Measurements from ENCODE around the gene SLC23A3.
"Not testable (repeated sequence)": the region's sequence is repeated elsewhere in the genome, so short reads cannot be mapped to it uniquely, and the experiment has no call there.

DNA sequence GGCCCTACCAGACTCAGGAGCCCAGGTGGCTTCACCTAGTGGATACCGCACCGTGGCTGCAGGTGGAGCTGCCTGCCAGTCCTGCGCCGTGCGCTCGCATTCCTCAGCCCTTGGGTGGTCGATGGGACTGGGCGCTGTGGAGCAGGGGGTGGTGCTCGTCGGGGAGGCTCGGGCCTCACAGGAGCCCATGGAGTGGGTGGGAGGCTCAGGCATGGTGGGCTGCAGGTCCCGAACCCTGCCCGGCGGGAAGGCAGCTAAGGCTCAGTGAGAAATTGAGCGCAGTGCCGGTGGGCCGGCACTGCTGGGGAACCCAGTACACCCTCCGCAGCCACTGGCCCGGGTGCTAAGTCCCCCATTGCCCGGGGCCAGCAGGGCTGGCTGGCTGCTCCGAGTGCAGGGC lies 31.5 kb upstream of the SLC23A3 start:
- TF ChIP-seq, protein P1, sequence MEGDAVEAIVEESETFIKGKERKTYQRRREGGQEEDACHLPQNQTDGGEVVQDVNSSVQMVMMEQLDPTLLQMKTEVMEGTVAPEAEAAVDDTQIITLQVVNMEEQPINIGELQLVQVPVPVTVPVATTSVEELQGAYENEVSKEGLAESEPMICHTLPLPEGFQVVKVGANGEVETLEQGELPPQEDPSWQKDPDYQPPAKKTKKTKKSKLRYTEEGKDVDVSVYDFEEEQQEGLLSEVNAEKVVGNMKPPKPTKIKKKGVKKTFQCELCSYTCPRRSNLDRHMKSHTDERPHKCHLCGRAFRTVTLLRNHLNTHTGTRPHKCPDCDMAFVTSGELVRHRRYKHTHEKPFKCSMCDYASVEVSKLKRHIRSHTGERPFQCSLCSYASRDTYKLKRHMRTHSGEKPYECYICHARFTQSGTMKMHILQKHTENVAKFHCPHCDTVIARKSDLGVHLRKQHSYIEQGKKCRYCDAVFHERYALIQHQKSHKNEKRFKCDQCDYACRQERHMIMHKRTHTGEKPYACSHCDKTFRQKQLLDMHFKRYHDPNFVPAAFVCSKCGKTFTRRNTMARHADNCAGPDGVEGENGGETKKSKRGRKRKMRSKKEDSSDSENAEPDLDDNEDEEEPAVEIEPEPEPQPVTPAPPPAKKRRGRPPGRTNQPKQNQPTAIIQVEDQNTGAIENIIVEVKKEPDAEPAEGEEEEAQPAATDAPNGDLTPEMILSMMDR (IDR thresholded peaks at IDR 0.05) = not testable (repeated sequence)
- not testable (repeated sequence) for TF ChIP-seq SP1 (CRISPR knock-in tag; conservative IDR thresholded peaks at IDR 0.05)
- TF ChIP-seq, protein P2, sequence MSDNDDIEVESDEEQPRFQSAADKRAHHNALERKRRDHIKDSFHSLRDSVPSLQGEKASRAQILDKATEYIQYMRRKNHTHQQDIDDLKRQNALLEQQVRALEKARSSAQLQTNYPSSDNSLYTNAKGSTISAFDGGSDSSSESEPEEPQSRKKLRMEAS (CRISPR knock-in tag; IDR thresholded peaks at IDR 0.05) = not testable (repeated sequence)
- TF ChIP-seq, protein P3, sequence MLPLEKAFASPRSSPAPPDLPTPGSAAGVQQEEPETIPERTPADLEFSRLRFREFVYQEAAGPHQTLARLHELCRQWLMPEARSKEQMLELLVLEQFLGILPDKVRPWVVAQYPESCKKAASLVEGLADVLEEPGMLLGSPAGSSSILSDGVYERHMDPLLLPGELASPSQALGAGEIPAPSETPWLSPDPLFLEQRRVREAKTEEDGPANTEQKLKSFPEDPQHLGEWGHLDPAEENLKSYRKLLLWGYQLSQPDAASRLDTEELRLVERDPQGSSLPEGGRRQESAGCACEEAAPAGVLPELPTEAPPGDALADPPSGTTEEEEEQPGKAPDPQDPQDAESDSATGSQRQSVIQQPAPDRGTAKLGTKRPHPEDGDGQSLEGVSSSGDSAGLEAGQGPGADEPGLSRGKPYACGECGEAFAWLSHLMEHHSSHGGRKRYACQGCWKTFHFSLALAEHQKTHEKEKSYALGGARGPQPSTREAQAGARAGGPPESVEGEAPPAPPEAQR (CRISPR knock-in tag; IDR thresholded peaks at IDR 0.05) = not testable (repeated sequence)
